ENCODE measurements around the gene CORIN.

DNA sequence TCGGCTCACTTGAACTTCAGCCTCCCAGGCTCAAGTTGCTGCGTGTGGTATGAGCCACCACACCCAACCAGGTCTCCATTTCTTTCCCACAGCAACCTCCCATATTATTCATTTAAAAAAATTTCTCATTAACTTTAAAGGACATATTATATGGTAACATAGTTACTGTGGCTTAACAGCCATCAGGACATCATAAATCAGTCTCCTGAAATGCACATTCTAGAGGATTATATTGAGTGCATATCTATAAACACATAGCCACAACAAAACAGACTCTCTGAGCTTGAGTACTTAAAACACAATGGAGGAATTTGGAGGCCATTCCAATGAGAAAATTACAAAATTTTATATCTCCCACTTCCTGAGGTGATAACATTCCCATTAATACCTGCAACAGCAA lies 61.5 kb downstream of the CORIN start:
- no peak for TF ChIP-seq POLR2A (IDR thresholded peaks at IDR 0.05)
- no peak for TF ChIP-seq POLR2AphosphoS5 (IDR thresholded peaks at IDR 0.05)
